GM12874 (cell line): ENCODE data around the gene VAC14.

ENCODE experiments used
- TF ChIP-seq, protein P1 (sequence below): IDR thresholded peaks from 2 replicates; pipeline ENCODE4 v1.5.1; 2011; ENCODE audit warnings: low read depth, mild to moderate bottlenecking, control low read depth, low read length, moderate library complexity; ENCODE audit not compliant: insufficient read depth

The VAC14 gene

DNA sequence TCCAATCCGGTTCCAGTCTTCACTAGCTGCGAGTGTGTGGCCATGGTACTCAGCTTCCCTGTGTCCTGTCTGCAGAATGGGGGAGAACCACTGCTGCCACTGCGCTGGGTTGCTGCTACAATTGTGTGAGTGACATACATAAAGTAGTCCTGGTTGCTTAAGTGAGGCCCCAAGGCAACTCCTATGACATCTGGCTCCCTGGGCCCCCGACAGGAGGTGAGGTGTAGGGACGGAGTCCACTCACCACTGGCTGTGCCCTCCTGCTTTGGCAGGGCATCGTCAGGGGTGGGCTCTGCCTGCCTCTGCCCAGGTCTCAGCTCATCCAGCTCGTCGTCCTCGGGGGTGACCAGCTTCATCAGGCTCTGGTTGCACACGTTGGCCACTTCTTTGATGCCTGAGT, 20.4 kb downstream of the VAC14 start:
- TF ChIP-seq, protein P1, sequence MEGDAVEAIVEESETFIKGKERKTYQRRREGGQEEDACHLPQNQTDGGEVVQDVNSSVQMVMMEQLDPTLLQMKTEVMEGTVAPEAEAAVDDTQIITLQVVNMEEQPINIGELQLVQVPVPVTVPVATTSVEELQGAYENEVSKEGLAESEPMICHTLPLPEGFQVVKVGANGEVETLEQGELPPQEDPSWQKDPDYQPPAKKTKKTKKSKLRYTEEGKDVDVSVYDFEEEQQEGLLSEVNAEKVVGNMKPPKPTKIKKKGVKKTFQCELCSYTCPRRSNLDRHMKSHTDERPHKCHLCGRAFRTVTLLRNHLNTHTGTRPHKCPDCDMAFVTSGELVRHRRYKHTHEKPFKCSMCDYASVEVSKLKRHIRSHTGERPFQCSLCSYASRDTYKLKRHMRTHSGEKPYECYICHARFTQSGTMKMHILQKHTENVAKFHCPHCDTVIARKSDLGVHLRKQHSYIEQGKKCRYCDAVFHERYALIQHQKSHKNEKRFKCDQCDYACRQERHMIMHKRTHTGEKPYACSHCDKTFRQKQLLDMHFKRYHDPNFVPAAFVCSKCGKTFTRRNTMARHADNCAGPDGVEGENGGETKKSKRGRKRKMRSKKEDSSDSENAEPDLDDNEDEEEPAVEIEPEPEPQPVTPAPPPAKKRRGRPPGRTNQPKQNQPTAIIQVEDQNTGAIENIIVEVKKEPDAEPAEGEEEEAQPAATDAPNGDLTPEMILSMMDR = no peak

DNA sequence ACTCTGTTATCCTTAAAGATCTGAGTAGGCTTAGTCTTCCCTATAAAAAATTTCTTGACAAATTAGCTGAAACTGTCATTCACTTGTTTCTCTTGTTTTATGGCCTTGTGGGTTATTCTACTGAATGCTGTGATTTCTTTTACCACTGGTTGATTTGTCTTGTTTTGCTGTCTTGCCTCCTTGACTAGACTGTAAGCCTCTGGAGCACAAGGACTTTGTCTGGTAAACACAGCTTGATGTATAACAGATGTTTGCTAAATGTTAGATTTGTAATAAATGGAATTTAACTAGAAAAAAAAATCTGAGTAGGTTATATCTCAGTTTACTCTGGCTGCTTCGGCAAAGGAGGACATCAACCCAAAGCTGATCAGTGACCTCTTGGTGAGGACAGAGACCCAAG, 21.6 kb downstream of the VAC14 start:
- TF ChIP-seq, protein P1 = no peak

DNA sequence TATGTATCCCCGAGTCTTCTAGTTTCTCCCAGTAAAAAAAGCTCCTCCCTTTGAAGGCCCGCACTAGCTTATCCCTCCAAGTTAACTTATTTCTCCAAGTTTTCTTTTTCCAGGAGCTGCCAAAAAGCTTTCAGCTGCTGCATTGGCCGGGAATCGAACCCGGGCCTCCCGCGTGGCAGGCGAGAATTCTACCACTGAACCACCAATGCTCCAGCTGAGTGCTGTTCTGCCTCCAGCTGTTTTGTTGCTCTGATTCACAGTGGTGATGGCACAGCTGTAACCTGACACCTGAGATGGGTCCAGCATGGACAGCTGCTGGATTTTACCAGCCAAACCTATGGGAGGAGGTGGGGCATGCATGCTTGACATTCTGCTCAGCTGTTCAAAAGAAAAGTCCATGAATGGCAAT, 22.1 kb downstream of the VAC14 start:
- TF ChIP-seq, protein P1 = no peak

DNA sequence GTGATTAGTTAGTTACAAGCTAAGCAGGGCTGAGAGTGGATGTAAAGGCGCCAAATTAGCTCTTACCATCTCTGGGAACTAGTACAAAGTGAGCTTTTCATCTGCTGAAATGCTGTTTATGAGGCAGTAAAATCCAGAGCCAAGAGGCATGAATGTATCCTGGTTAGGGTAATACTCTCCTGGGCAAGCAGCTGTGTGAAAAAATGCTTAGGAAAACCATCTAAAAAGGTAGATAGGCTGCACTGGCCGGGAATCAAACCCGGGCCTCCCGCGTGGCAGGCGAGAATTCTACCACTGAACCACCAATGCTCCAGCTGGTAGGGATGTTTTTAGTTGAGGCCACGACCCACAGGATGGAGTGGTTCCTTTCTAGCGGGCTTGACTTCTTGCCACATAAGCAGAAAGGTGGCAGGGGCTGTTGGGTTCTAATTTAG, 23.0 kb downstream of the VAC14 start:
- TF ChIP-seq, protein P1 = no peak

DNA sequence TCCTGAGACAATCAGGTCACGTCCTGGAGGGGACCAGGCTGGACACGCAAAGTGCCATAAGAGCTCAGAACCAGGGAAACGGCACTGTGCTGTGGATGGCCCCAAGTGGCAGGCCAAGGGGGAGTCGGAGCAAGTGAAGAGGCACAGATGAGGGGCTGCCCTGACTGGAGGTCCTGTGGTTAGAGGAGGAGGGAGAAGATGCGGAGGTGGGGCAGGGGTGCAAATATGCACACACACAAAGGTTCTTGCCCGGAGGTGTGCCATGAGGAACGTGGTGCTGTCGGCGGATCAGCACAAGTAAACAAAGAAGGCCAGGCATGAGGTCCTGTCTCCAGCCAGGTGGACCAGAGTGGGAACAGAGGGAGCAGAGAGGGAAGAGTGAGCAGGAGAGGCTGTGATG, 23.5 kb downstream of the VAC14 start:
- TF ChIP-seq, protein P1 = no peak

DNA sequence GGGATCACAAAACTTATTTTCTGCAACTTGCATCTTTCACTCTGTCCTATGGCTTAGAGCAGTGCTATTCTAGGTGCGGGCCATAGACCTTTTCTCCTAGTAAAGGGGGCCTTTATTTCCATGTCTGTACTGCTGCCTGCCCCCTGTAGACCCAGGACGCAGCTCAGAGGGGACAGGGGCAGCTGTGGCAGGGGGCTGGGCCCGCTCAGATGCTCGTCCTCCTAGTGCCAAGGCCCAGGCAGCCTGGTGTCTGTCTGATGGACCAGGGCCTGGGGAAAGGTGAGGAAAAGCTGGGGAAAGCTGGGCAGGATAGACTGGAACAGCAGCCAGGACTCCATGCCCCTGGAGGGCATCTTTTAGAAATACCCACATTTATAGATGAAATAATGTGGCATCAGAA, 25.6 kb downstream of the VAC14 start:
- TF ChIP-seq, protein P1 = no peak

DNA sequence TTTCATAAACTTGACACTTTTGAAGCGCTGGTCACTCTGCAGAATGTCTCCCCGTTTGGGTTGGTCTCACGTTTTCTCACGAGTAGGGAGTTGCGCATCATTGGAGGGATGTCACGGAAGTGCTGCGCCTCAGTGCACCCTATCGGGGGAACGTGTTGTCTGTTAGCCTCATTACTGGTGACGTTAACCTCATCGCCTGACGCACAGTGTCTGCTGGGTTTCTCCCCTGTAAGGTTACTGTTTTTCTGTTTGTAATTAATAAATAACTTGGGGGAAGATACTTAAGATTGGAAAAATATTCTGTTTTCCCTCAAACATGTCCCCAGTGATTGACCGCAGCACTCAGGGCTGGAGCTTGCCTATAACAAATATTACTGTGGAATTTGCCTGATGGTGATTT, 26.7 kb downstream of the VAC14 start:
- TF ChIP-seq, protein P1 = no peak

DNA sequence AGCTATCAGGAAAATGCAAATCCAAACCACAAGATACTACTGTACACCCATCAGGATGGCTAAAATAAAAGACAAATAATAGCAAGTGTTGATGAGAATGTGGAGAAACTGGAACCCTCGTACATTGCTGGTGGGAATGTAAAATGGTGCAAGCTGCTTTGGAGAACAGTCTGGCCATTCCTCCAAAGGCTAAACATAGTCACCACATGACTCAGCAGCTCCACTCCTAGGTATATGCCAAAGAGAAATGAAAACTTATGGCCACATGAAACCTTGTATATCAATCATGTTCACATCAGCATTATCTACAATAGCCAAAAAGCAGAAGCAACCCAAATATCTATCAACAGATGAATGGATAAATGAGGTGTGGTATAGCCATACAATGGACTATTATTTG, 28.5 kb downstream of the VAC14 start:
- TF ChIP-seq, protein P1 = no peak
